KMS-11 (cell line): Measurements from ENCODE around the gene RBM20.

ENCODE experiments used
- H2AFZ ChIP-seq: fragments of 200-600 bp; sonication (generic); 2 replicates; pipeline ENCODE4 v1.6.1; 2016; ENCODE audit warnings: antibody characterized with exemption, mixed run types, low read depth
- H3K27ac ChIP-seq: fragments of 200-600 bp; sonication (generic); 2 replicates; pipeline ENCODE4 v1.6.1; 2016; ENCODE audit warnings: mild to moderate bottlenecking, mixed run types
- H3K27me3 ChIP-seq: fragments of 200-600 bp; sonication (generic); 2 replicates; pipeline ENCODE4 v1.6.1; 2017; ENCODE audit warnings: mild to moderate bottlenecking, low read depth, mixed run types, moderate library complexity; ENCODE audit not compliant: insufficient read depth
- H3K36me3 ChIP-seq: fragments of 200-600 bp; sonication (generic); 2 replicates; pipeline ENCODE4 v1.6.1; 2017; ENCODE audit warnings: mild to moderate bottlenecking, mixed run types; ENCODE audit not compliant: insufficient read depth
- H3K4me1 ChIP-seq: fragments of 200-600 bp; sonication (generic); 2 replicates; pipeline ENCODE4 v1.6.1; 2016; ENCODE audit warnings: mild to moderate bottlenecking, low read depth, mixed run types; ENCODE audit not compliant: poor library complexity, severe bottlenecking
- H3K4me2 ChIP-seq: fragments of 200-600 bp; sonication (generic); 2 replicates; pipeline ENCODE4 v1.7.0; 2016; ENCODE audit warnings: mild to moderate bottlenecking, mixed run types
- H3K4me3 ChIP-seq: fragments of 200-600 bp; sonication (generic); IDR thresholded peaks from 2 replicates; pipeline ENCODE4 v1.6.1; 2017; ENCODE audit warnings: low read depth, low read length, mixed read lengths; ENCODE audit not compliant: insufficient read depth
- H3K79me2 ChIP-seq: fragments of 200-600 bp; sonication (generic); 2 replicates; pipeline ENCODE4 v1.6.1; 2016; ENCODE audit warnings: low read depth, mixed run types; ENCODE audit not compliant: insufficient read depth
- H3K9ac ChIP-seq: fragments of 200-600 bp; sonication (generic); 2 replicates; pipeline ENCODE4 v1.6.1; 2016; ENCODE audit warnings: mild to moderate bottlenecking, mixed run types
- H4K20me1 ChIP-seq: fragments of 200-600 bp; sonication (generic); 2 replicates; pipeline ENCODE4 v1.6.1; 2016; ENCODE audit warnings: mild to moderate bottlenecking, mixed run types; ENCODE audit not compliant: insufficient read depth
- CTCF ChIP-seq: fragments of 200-600 bp; sonication (generic); conservative IDR thresholded peaks from 2 replicates; pipeline ENCODE4 v1.6.1; 2017; ENCODE audit warnings: low read depth, mild to moderate bottlenecking, antibody characterized with exemption, low read length, moderate library complexity, mixed read lengths

The RBM20 gene

GRCh38 chr10:110641256-110641655, 2.9 kb upstream of the RBM20 start:
- TF ChIP-seq CTCF: no peak
- H3K4me3 ChIP-seq: no peak overlapping the region
- H3K36me3 ChIP-seq: no peaks in the 10 kb centered on the region
- no peaks in the 10 kb centered on the region for H3K79me2 ChIP-seq
- no peak overlapping the region for H3K9ac ChIP-seq
- H3K4me1 ChIP-seq: no peaks in the 10 kb centered on the region
- no peak overlapping the region for H2AFZ ChIP-seq
- no peaks in the 10 kb centered on the region for H4K20me1 ChIP-seq
- H3K4me2 ChIP-seq: no peak overlapping the region
- no peak overlapping the region for H3K27ac ChIP-seq
- H3K27me3 ChIP-seq: no peaks in the 10 kb centered on the region

GRCh38 chr10:110642204-110643034, 1.7 kb upstream of the RBM20 start:
- Histone ChIP-seq H3K4me2 (no peak overlapping the region), H3K4me1 (no peaks in the 10 kb centered on the region), H3K79me2 (no peaks in the 10 kb centered on the region), H3K36me3 (no peaks in the 10 kb centered on the region), H4K20me1 (no peaks in the 10 kb centered on the region), H2AFZ (no peak overlapping the region), H3K9ac (no peak overlapping the region), H3K4me3 (no peak overlapping the region), H3K27ac (no peak overlapping the region), H3K27me3 (no peaks in the 10 kb centered on the region)
- no peak for TF ChIP-seq CTCF

GRCh38 chr10:110643035-110643652, 992 bp upstream of the RBM20 start:
- Histone ChIP-seq H3K27me3 (no peaks in the 10 kb centered on the region), H3K4me2 (no peak overlapping the region), H4K20me1 (no peaks in the 10 kb centered on the region), H3K4me1 (no peaks in the 10 kb centered on the region), H3K9ac (no peak overlapping the region), H2AFZ (no peak overlapping the region), H3K27ac (no peak overlapping the region), H3K4me3 (no peak overlapping the region), H3K36me3 (no peaks in the 10 kb centered on the region), H3K79me2 (no peaks in the 10 kb centered on the region)
- TF ChIP-seq CTCF: no peak

GRCh38 chr10:110644598-110645462, 694 bp downstream of the RBM20 start:
- no peaks in the 10 kb centered on the region for H3K27me3 ChIP-seq
- H3K9ac ChIP-seq: no peak overlapping the region
- H4K20me1 ChIP-seq: no peaks in the 10 kb centered on the region
- H3K79me2 ChIP-seq: no peaks in the 10 kb centered on the region
- no peak overlapping the region for H3K4me3 ChIP-seq
- H3K36me3 ChIP-seq: no peaks in the 10 kb centered on the region
- no peak overlapping the region for H3K4me2 ChIP-seq
- H2AFZ ChIP-seq: no peak overlapping the region
- H3K4me1 ChIP-seq: no peaks in the 10 kb centered on the region
- no peak for TF ChIP-seq CTCF
- no peak overlapping the region for H3K27ac ChIP-seq
